HepG2 (cell line): Measurements from ENCODE around the gene LYG2. TPM values are rescaled to one million over a fixed set of nuclear protein-coding genes. Genes with fewer than 3 reads are reported as not detected.

ENCODE experiments used
- ATAC-seq: fragments of 200-7000 bp; cut with Tn5 transposase; 3 replicates; pipeline ENCODE4 v1.9.1; 2020; ENCODE audit warnings: mild to moderate bottlenecking, moderate library complexity
- BruUV-seq: library from RNA; stranded (reverse); fragments of 400-500 nt; replicated peaks from 2 replicates; lab custom pipeline; 2021; lab: Mats Ljungman, UMichigan
- CTCF ChIA-PET: fragments of 300-600 bp; formaldehyde crosslinking; extraction: SDS; loops from one replicate; lab custom pipeline; 2021; ENCODE audit warnings: low total read pairs, inconsistent platforms, low intra/inter-chr PET ratio; lab: Yijun Ruan, JAX
- POLR2A ChIA-PET: fragments of 350-600 bp; sonication (Branson Sonifier 250); formaldehyde crosslinking; loops from one replicate; lab custom pipeline; 2020; ENCODE audit warnings: antibody characterized with exemption, inconsistent platforms; lab: Yijun Ruan, JAX
- DNase-seq: peaks from one replicate; pipeline ENCODE4 v3.0.0-alpha.2; 2015; ENCODE audit warnings: low spot score
- FAIRE-seq: peaks from 3 replicates; lab custom pipeline; 2011; peaks lifted over from hg19 to GRCh38; lab: Jason Lieb, UNC
- H2AFZ ChIP-seq: one replicate; pipeline ENCODE4 v1.6.1; 2011; ENCODE audit warnings: low read length, inconsistent platforms
- H3K27ac ChIP-seq: fragments of 300-600 bp; 3 replicates; pipeline ENCODE4 v1.8.0; 2011; ENCODE audit warnings: mixed run types, mild to moderate bottlenecking, mixed read lengths, low read length, inconsistent platforms; ENCODE audit not compliant: insufficient read depth; ENCODE audit errors: extremely low read length
- H3K27me3 ChIP-seq, 2 experiments: fragments of 200-600 bp in 1 of 2; 2 replicates in 1 of 2; 3 replicates in 1 of 2; pipeline versions ENCODE4 v1.6.0 to v1.8.0; 2011; ENCODE audit warnings: low read length in 2 of 2, mild to moderate bottlenecking in 2 of 2, moderate library complexity in 2 of 2, inconsistent platforms in 1 of 2; ENCODE audit not compliant: insufficient read depth in 2 of 2, control insufficient read depth in 1 of 2
- H3K36me3 ChIP-seq, 2 experiments: fragments of 200-600 bp in 1 of 2; replicated peaks in 1 of 2; 2 replicates in 1 of 2; 3 replicates in 1 of 2; pipeline versions ENCODE4 v1.5.1 to v1.8.0; 2011; ENCODE audit warnings: low read length in 2 of 2, inconsistent platforms in 1 of 2; ENCODE audit not compliant: insufficient read depth in 2 of 2, control insufficient read depth in 1 of 2
- H3K4me1 ChIP-seq: 2 replicates; pipeline ENCODE4 v1.5.1; 2012; ENCODE audit warnings: low read length, inconsistent platforms; ENCODE audit not compliant: insufficient read depth
- H3K4me2 ChIP-seq: 2 replicates; pipeline ENCODE4 v1.6.0; 2011; ENCODE audit warnings: low read depth, low read length, inconsistent platforms
- H3K4me3 ChIP-seq, 3 experiments: fragments of 200-600 bp in 1 of 3; sonication (generic), shearing (Covaris generic) in 1 of 3; replicated peaks in 1 of 3; 2 replicates each; pipeline ENCODE4 v1.5.1; 2011 to 2016; ENCODE audit warnings: low read length in 3 of 3, inconsistent platforms in 2 of 3, low read depth in 2 of 3, mild to moderate bottlenecking in 2 of 3, control low read depth in 1 of 3, mixed read lengths in 1 of 3; ENCODE audit not compliant: insufficient read depth in 1 of 3
- H3K79me2 ChIP-seq: one replicate; pipeline ENCODE4 v1.6.1; 2011; ENCODE audit warnings: low read length, inconsistent platforms; ENCODE audit not compliant: insufficient read depth
- H3K9ac ChIP-seq: 2 replicates; pipeline ENCODE4 v1.6.0; 2011; ENCODE audit warnings: mild to moderate bottlenecking, low read depth, low read length, inconsistent platforms; ENCODE audit not compliant: insufficient read depth
- H3K9me3 ChIP-seq: 2 replicates; pipeline ENCODE4 v1.5.1; 2012; ENCODE audit warnings: mild to moderate bottlenecking, low read length
- H4K20me1 ChIP-seq: 2 replicates; pipeline ENCODE4 v1.6.0; 2011; ENCODE audit warnings: inconsistent platforms, mild to moderate bottlenecking, low read length, moderate library complexity; ENCODE audit not compliant: insufficient read depth
- ELF3 ChIP-seq: IDR thresholded peaks from 2 replicates; pipeline ENCODE4 v1.6.1; 2016; ENCODE audit warnings: missing genetic modification reagents, missing compliant biosample characterization
- GTF3A ChIP-seq: sonication (generic); formaldehyde crosslinking; conservative IDR thresholded peaks from 2 replicates; pipeline ENCODE4 v1.4.0; 2020; ENCODE audit warnings: mild to moderate bottlenecking, missing genetic modification reagents
- PAX8 ChIP-seq: sonication (generic); formaldehyde crosslinking; IDR thresholded peaks from 2 replicates; pipeline ENCODE4 v1.8.0; 2022; ENCODE audit warnings: mild to moderate bottlenecking, missing genetic modification reagents, borderline replicate concordance
- POLR2A ChIP-seq, 2 experiments: IDR thresholded peaks; 2 replicates each; pipeline ENCODE4 v1.6.1; 2011; ENCODE audit warnings: low read depth in 2 of 2, low read length in 2 of 2, mild to moderate bottlenecking in 1 of 2, moderate library complexity in 1 of 2; ENCODE audit not compliant: insufficient read depth in 1 of 2
- RFX1 ChIP-seq: fragments of 450-650 bp; IDR thresholded peaks from 2 replicates; pipeline ENCODE4 v1.6.1; 2017
- SCMH1 ChIP-seq: sonication (generic); formaldehyde crosslinking; IDR thresholded peaks from 2 replicates; pipeline ENCODE4 v1.9.0; 2021; ENCODE audit warnings: missing genetic modification reagents, mild to moderate bottlenecking, borderline replicate concordance
- ZBTB37 ChIP-seq: sonication (generic); formaldehyde crosslinking; IDR thresholded peaks from 2 replicates; pipeline ENCODE4 v1.4.0; 2020; ENCODE audit warnings: mild to moderate bottlenecking, missing genetic modification reagents
- ZFAT ChIP-seq: sonication (generic); formaldehyde crosslinking; conservative IDR thresholded peaks from 2 replicates; pipeline ENCODE4 v1.8.1; 2023; ENCODE audit warnings: missing genetic modification reagents, inconsistent platforms
- ZMYM3 ChIP-seq: sonication (generic); formaldehyde crosslinking; IDR thresholded peaks from 2 replicates; pipeline ENCODE4 v1.5.1; 2020; ENCODE audit warnings: mild to moderate bottlenecking, missing genetic modification reagents
- ZNF503 ChIP-seq: sonication (generic); formaldehyde crosslinking; IDR thresholded peaks from 2 replicates; pipeline ENCODE4 v1.4.0; 2020; ENCODE audit warnings: missing genetic modification reagents
- ZNF704 ChIP-seq: sonication (generic); formaldehyde crosslinking; IDR thresholded peaks from 2 replicates; pipeline ENCODE4 v1.8.1; 2023; ENCODE audit warnings: mild to moderate bottlenecking, inconsistent platforms, moderate library complexity, missing genetic modification reagents, borderline replicate concordance
- WGBS: methylation state at CpG from one replicate; pipeline ENCODE4 v1.1.6; 2017; ENCODE audit warnings: low lambda C conversion rate; 5-methylcytosine and 5-hydroxymethylcytosine counted together
- in situ Hi-C: cut with HindIII; loops from 2 replicates; pipeline ENCODE4 v1.10.0; 2017; ENCODE audit warnings: low pct_unique_long_range_greater_than_20kb; ENCODE audit not compliant: extremely low pct_ligation_motif_present
- intact Hi-C: fragments of 100-400 bp; cut with micrococcal nuclease; formaldehyde crosslinking; loops from one replicate; pipeline ENCODE4 v1.10.0; 2022; ENCODE audit not compliant: unreplicated experiment
- polyA plus RNA-seq, 8 experiments: library from polyadenylated mRNA; depleted of rRNA in 3 of 8; stranded (reverse) in 7 of 8; unstranded in 1 of 8; fragments of >200 nt; fragmentation: Illumina TruSeq in 4 of 8; extraction: Trizol in 4 of 8; gene quantifications; 2 replicates each; pipeline versions ENCODE4 v1.2.1 to v1.2.3, GENCODE V29; 2011 to 2016; ENCODE audit warnings: low read depth in 4 of 8, missing spikeins in 1 of 8, mixed read lengths in 1 of 8; ENCODE audit not compliant: insufficient read depth in 1 of 8
- total RNA-seq, 5 experiments: library from RNA; depleted of rRNA; stranded (reverse); fragments of >200 nt; fragmentation: Illumina TruSeq; extraction: Trizol; gene quantifications; 2 replicates each; pipeline ENCODE4 v1.2.3, GENCODE V29; 2016; ENCODE audit warnings: low read depth in 1 of 5
- TF ChIP-seq, protein P1 (sequence below): sonication (generic); formaldehyde crosslinking; IDR thresholded peaks from 2 replicates; pipeline ENCODE4 v1.4.0; 2020; ENCODE audit warnings: mild to moderate bottlenecking, missing genetic modification reagents

The LYG2 gene
- total and polyA plus RNA-seq, 2 of the 13 experiments (the other 11 are each of a cell fraction or from before 2014, with no cell fraction given): 0.15 to 0.18 TPM

GRCh38 chr2:99216096-99216495 lies 39.4 kb downstream of the LYG2 start:
- no peak for ATAC-seq
- TF ChIP-seq ZMYM3 (CRISPR knock-in tag) (no peak), PAX8 (CRISPR knock-in tag) (no peak), ZNF704 (CRISPR knock-in tag) (no peak), ZNF503 (CRISPR knock-in tag) (no peak), GTF3A (CRISPR knock-in tag) (no peak), POLR2A (IDR thresholded peaks at IDR 0.05; ENCODE audit: insufficient read depth in 1 of 2, low read depth in 2 of 2, low read length in 2 of 2) (no peak), ZFAT (no peak), SCMH1 (no peak), RFX1 (no peak), ELF3 (no peak), ZBTB37 (no peak)
- TF ChIP-seq, protein P1, sequence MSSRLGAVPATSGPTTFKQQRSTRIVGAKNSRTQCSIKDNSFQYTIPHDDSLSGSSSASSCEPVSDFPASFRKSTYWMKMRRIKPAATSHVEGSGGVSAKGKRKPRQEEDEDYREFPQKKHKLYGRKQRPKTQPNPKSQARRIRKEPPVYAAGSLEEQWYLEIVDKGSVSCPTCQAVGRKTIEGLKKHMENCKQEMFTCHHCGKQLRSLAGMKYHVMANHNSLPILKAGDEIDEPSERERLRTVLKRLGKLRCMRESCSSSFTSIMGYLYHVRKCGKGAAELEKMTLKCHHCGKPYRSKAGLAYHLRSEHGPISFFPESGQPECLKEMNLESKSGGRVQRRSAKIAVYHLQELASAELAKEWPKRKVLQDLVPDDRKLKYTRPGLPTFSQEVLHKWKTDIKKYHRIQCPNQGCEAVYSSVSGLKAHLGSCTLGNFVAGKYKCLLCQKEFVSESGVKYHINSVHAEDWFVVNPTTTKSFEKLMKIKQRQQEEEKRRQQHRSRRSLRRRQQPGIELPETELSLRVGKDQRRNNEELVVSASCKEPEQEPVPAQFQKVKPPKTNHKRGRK (CRISPR knock-in tag): no peak

More at GRCh38 chr2:99216096-99216495, 39.4 kb downstream of the LYG2 start:
- H3K4me1 ChIP-seq: no peaks in the 10 kb centered on the region
- POLR2A ChIA-PET: no interaction called here
- BruUV-seq: no TSS peak
- H2AFZ ChIP-seq: no peak overlapping the region
- 71% methylated on average over 2 of the region's 2 CpGs for WGBS
- H3K79me2 ChIP-seq: no peaks in the 10 kb centered on the region
- H3K4me3 ChIP-seq: no peak overlapping the region
- no peak overlapping the region for H3K9ac ChIP-seq
- H3K27ac ChIP-seq: no peak overlapping the region
- CTCF ChIA-PET: no interaction called here
- no peak for DNase-seq
- no peaks in the 10 kb centered on the region for H3K9me3 ChIP-seq
- no peak for FAIRE-seq
- no peak overlapping the region for H3K4me2 ChIP-seq
- H3K36me3 ChIP-seq: no peaks in the 10 kb centered on the region
- H3K27me3 ChIP-seq: no peaks in the 10 kb centered on the region
- in situ Hi-C loops: no loop called here
- intact Hi-C loops: no loop called here
- no peaks in the 10 kb centered on the region for H4K20me1 ChIP-seq
